Measurements from ENCODE around the gene PLCH1.

PLCH1 gene

GRCh38 chr3:155441506-155441905 is 303.4 kb downstream of the PLCH1 start:
- H3K27me3 ChIP-seq (ENCODE audit: control insufficient read depth in 1 of 2, insufficient read depth in 2 of 2, low read length in 2 of 2), result no peaks in the 10 kb centered on the region
- no peaks in the 10 kb centered on the region for H3K9me3 ChIP-seq (ENCODE audit: control insufficient read depth in 2 of 2, low read length in 2 of 2)
- no peak overlapping the region for H3K27ac ChIP-seq (ENCODE audit: low read length)
- H3K4me1 ChIP-seq (ENCODE audit: control insufficient read depth, insufficient read depth, low read length), result no peaks in the 10 kb centered on the region
- no peak overlapping the region for H3K4me3 ChIP-seq (ENCODE audit: low read length in 2 of 2)
- H3K36me3 ChIP-seq (ENCODE audit: control insufficient read depth in 2 of 2, insufficient read depth in 2 of 2, low read length in 2 of 2), result no peaks in the 10 kb centered on the region
- H3K9ac ChIP-seq (ENCODE audit: low read length in 2 of 2), result no peak overlapping the region

DNA sequence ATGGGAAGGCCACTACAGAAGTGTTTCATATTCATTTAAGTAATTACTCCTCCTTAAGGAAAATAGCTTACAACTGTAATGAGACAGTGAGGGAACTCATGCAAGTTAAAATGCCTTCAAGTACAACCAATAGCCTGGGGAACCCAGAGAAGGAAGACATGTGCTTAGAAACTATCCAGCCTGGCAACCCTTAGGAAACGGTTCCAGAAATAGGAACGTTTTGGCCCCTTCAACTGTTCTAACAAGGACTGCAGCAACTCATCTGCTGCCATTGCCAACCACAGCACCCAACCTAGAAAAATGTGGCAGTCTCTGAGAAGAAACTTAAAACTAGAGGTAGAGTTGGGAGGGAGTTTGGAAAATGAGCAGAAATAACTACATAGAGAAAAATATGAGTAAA is 303.8 kb downstream of the PLCH1 start:
- H3K9ac ChIP-seq (ENCODE audit: low read length in 2 of 2), result no peak overlapping the region
- H3K9me3 ChIP-seq (ENCODE audit: control insufficient read depth in 2 of 2, low read length in 2 of 2), result no peaks in the 10 kb centered on the region
- H3K27ac ChIP-seq (ENCODE audit: low read length), result no peak overlapping the region
- no peaks in the 10 kb centered on the region for H3K4me1 ChIP-seq (ENCODE audit: control insufficient read depth, insufficient read depth, low read length)
- no peaks in the 10 kb centered on the region for H3K36me3 ChIP-seq (ENCODE audit: control insufficient read depth in 2 of 2, insufficient read depth in 2 of 2, low read length in 2 of 2)
- H3K4me3 ChIP-seq (ENCODE audit: low read length in 2 of 2), result no peak overlapping the region
- no peaks in the 10 kb centered on the region for H3K27me3 ChIP-seq (ENCODE audit: control insufficient read depth in 1 of 2, insufficient read depth in 2 of 2, low read length in 2 of 2)

DNA sequence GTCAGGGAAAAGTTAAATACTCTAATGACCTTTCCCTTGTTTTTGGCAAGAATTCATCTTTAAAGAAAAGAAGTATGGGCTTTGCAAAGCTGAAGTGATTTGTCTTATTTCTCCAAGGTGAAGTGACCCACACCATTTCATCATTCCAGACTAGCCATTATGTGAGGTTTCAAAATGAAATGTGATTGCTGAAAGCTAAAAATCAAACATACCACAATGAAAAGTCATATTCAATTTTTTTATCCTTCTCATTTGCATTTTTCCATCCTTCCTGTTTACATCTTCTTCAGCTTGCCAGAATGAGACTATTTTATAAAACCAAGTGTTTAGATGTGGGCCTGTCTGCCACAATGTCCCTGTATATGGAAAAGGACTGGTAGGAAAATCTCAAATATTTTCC is 309.1 kb downstream of the PLCH1 start:
- no peaks in the 10 kb centered on the region for H3K27me3 ChIP-seq (ENCODE audit: control insufficient read depth in 1 of 2, insufficient read depth in 2 of 2, low read length in 2 of 2)
- H3K36me3 ChIP-seq (ENCODE audit: control insufficient read depth in 2 of 2, insufficient read depth in 2 of 2, low read length in 2 of 2), result no peaks in the 10 kb centered on the region
- no peak overlapping the region for H3K9ac ChIP-seq (ENCODE audit: low read length in 2 of 2)
- no peak overlapping the region for H3K4me3 ChIP-seq (ENCODE audit: low read length in 2 of 2)
- H3K9me3 ChIP-seq (ENCODE audit: control insufficient read depth in 2 of 2, low read length in 2 of 2), result no peaks in the 10 kb centered on the region
- no peaks in the 10 kb centered on the region for H3K4me1 ChIP-seq (ENCODE audit: control insufficient read depth, insufficient read depth, low read length)
- no peak overlapping the region for H3K27ac ChIP-seq (ENCODE audit: low read length)

DNA sequence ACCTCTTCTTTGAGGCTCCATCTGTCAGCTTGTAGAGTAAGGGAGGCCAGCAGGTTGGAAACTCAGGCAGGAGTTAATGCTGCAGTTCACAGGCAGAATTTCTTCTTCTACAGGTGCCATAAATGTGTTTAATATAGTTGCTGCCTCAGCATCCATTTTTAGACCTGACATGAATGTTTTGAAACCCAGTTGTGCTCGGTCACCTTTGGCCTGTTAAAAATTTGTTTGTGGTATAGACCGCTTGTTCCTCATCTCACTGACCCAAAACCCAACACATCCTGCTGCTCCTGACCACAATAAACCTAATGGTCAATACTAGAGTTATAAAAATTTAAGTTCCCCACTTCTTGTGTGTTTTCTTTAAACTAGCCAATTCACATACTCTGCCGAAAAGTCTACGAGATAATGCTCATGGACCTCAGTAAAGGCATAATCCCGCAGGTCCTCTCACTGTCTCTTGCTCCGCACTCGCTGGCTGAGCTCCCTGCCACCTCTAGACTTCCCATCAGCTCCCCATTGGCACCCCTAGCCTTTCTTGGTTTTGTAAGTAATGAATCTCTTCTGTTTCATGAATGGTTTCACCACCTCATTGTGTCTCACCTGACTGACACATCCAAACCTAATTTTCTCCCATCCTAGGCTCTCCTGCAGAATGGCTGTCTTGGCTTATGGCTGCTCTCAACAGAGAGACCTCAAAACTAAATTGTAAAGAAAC is 312.9 kb downstream of the PLCH1 start:
- Histone ChIP-seq H3K27ac (ENCODE audit: low read length) (no peak overlapping the region), H3K36me3 (ENCODE audit: control insufficient read depth in 2 of 2, insufficient read depth in 2 of 2, low read length in 2 of 2) (no peaks in the 10 kb centered on the region), H3K9ac (ENCODE audit: low read length in 2 of 2) (no peak overlapping the region), H3K4me3 (ENCODE audit: low read length in 2 of 2) (no peak overlapping the region), H3K9me3 (ENCODE audit: control insufficient read depth in 2 of 2, low read length in 2 of 2) (peaks cover 0 to 8% of the 10 kb centered on the region in 2 donors), H3K4me1 (ENCODE audit: control insufficient read depth, insufficient read depth, low read length) (no peaks in the 10 kb centered on the region), H3K27me3 (ENCODE audit: control insufficient read depth in 1 of 2, insufficient read depth in 2 of 2, low read length in 2 of 2) (no peaks in the 10 kb centered on the region)

DNA sequence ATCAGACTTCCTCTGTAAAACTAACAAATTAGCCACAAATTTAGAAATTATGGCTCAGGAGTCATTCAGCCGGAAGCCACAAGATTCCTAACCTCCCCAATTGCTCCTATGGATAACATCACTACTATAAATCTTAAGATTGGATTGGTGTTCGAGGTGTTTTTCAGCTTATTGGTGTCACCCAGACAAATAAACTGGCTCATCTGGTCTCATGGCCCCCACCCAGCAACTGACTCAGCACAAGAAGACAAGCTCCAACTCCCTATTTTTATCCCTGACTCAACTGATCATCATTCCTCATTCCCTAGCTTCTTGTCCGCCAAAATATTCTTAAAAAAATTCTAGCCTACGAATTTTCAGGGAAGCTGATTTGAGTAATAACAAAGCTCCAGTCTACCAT is 316.3 kb downstream of the PLCH1 start:
- H3K27me3 ChIP-seq (ENCODE audit: control insufficient read depth in 1 of 2, insufficient read depth in 2 of 2, low read length in 2 of 2), result no peaks in the 10 kb centered on the region
- no peaks in the 10 kb centered on the region for H3K36me3 ChIP-seq (ENCODE audit: control insufficient read depth in 2 of 2, insufficient read depth in 2 of 2, low read length in 2 of 2)
- no peak overlapping the region for H3K4me3 ChIP-seq (ENCODE audit: low read length in 2 of 2)
- H3K9me3 ChIP-seq (ENCODE audit: control insufficient read depth in 2 of 2, low read length in 2 of 2), result peaks cover 0 to 8% of the 10 kb centered on the region in 2 donors
- H3K9ac ChIP-seq (ENCODE audit: low read length in 2 of 2), result no peak overlapping the region
- no peaks in the 10 kb centered on the region for H3K4me1 ChIP-seq (ENCODE audit: control insufficient read depth, insufficient read depth, low read length)
- H3K27ac ChIP-seq (ENCODE audit: low read length), result no peak overlapping the region

GRCh38 chr3:155426524-155427230 is 318.2 kb downstream of the PLCH1 start:
- Histone ChIP-seq H3K27me3 (ENCODE audit: control insufficient read depth in 1 of 2, insufficient read depth in 2 of 2, low read length in 2 of 2) (no peaks in the 10 kb centered on the region), H3K4me1 (ENCODE audit: control insufficient read depth, insufficient read depth, low read length) (no peaks in the 10 kb centered on the region), H3K27ac (ENCODE audit: low read length) (no peak overlapping the region), H3K36me3 (ENCODE audit: control insufficient read depth in 2 of 2, insufficient read depth in 2 of 2, low read length in 2 of 2) (no peaks in the 10 kb centered on the region), H3K9me3 (ENCODE audit: control insufficient read depth in 2 of 2, low read length in 2 of 2) (peaks cover 0 to 8% of the 10 kb centered on the region in 2 donors), H3K9ac (ENCODE audit: low read length in 2 of 2) (no peak overlapping the region), H3K4me3 (ENCODE audit: low read length in 2 of 2) (no peak overlapping the region)

- Histone ChIP-seq H3K27ac (ENCODE audit: low read length) (no peak overlapping the region), H3K4me3 (ENCODE audit: low read length in 2 of 2) (no peak overlapping the region), H3K9me3 (ENCODE audit: control insufficient read depth in 2 of 2, low read length in 2 of 2) (peaks cover 0 to 8% of the 10 kb centered on the region in 2 donors), H3K36me3 (ENCODE audit: control insufficient read depth in 2 of 2, insufficient read depth in 2 of 2, low read length in 2 of 2) (no peaks in the 10 kb centered on the region), H3K4me1 (ENCODE audit: control insufficient read depth, insufficient read depth, low read length) (no peaks in the 10 kb centered on the region), H3K9ac (ENCODE audit: low read length in 2 of 2) (no peak overlapping the region), H3K27me3 (ENCODE audit: control insufficient read depth in 1 of 2, insufficient read depth in 2 of 2, low read length in 2 of 2) (no peaks in the 10 kb centered on the region)
Measured at GRCh38 chr3:155425396-155425795, 319.5 kb downstream of the PLCH1 start.

GRCh38 chr3:155424323-155424710 is 320.6 kb downstream of the PLCH1 start:
- Histone ChIP-seq H3K27ac (ENCODE audit: low read length) (no peak overlapping the region), H3K9me3 (ENCODE audit: control insufficient read depth in 2 of 2, low read length in 2 of 2) (peaks cover 0 to 8% of the 10 kb centered on the region in 2 donors), H3K4me3 (ENCODE audit: low read length in 2 of 2) (no peak overlapping the region), H3K36me3 (ENCODE audit: control insufficient read depth in 2 of 2, insufficient read depth in 2 of 2, low read length in 2 of 2) (no peaks in the 10 kb centered on the region), H3K27me3 (ENCODE audit: control insufficient read depth in 1 of 2, insufficient read depth in 2 of 2, low read length in 2 of 2) (no peaks in the 10 kb centered on the region), H3K4me1 (ENCODE audit: control insufficient read depth, insufficient read depth, low read length) (no peaks in the 10 kb centered on the region), H3K9ac (ENCODE audit: low read length in 2 of 2) (no peak overlapping the region)

- H3K27ac ChIP-seq (ENCODE audit: low read length), result no peak overlapping the region
- H3K4me3 ChIP-seq (ENCODE audit: low read length in 2 of 2), result no peak overlapping the region
- no peaks in the 10 kb centered on the region for H3K27me3 ChIP-seq (ENCODE audit: control insufficient read depth in 1 of 2, insufficient read depth in 2 of 2, low read length in 2 of 2)
- no peak overlapping the region for H3K9ac ChIP-seq (ENCODE audit: low read length in 2 of 2)
- no peaks in the 10 kb centered on the region for H3K36me3 ChIP-seq (ENCODE audit: control insufficient read depth in 2 of 2, insufficient read depth in 2 of 2, low read length in 2 of 2)
- peaks cover 0 to 3% of the 10 kb centered on the region in 2 donors for H3K9me3 ChIP-seq (ENCODE audit: control insufficient read depth in 2 of 2, low read length in 2 of 2)
- no peaks in the 10 kb centered on the region for H3K4me1 ChIP-seq (ENCODE audit: control insufficient read depth, insufficient read depth, low read length)
Measured at GRCh38 chr3:155423526-155424322, 321.1 kb downstream of the PLCH1 start.

DNA sequence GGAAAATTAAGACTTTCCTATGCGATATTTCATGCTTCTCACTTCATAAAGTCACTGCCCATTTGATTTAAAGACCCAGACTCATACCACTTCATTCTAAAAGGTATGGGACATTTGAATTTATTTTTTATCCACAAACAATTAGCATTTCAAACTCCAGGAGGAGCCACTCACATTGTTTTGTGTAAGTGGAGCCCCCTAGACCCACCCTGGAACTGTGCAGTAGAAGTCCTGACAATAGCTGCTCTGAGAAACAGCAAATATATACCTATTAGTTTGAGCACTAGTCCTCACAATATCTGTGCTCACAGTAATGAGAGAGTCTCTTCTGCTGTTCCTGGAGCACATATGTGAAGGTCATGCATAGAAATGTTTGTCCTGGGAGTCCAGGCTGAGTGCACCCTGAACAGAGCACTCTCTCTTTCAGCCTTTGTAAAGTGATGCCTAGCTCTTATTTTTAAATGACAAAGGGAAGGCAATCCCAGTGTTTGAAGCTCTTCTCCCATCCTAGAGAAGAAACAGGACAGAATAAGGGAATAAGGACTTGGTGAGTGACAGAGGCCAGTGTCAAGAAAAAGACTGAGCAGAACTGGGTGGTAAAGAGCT is 323.9 kb downstream of the PLCH1 start:
- no peaks in the 10 kb centered on the region for H3K36me3 ChIP-seq (ENCODE audit: control insufficient read depth in 2 of 2, insufficient read depth in 2 of 2, low read length in 2 of 2)

More for the DNA sequence above, 323.9 kb downstream of the PLCH1 start:
- H3K9me3 ChIP-seq (ENCODE audit: control insufficient read depth in 2 of 2, low read length in 2 of 2), result no peaks in the 10 kb centered on the region
- no peak overlapping the region for H3K27ac ChIP-seq (ENCODE audit: low read length)
- H3K4me3 ChIP-seq (ENCODE audit: low read length in 2 of 2), result no peak overlapping the region
- H3K4me1 ChIP-seq (ENCODE audit: control insufficient read depth, insufficient read depth, low read length), result no peaks in the 10 kb centered on the region
- no peak overlapping the region for H3K9ac ChIP-seq (ENCODE audit: low read length in 2 of 2)
- no peaks in the 10 kb centered on the region for H3K27me3 ChIP-seq (ENCODE audit: control insufficient read depth in 1 of 2, insufficient read depth in 2 of 2, low read length in 2 of 2)

All from stomach smooth muscle (tissue), 2 donors.